ENCODE results near the gene TBC1D9B.
A peak's percentile ranks its signal among the peaks of the same experiment; 100 is the strongest.

Gene TBC1D9B

GRCh38 chr5:179907556-179908324 is at the start of gene TBC1D9B:
Gene TBC1D9B (minus strand): TSS chr5:179907897. CDS start chr5:179907821, 76 bp downstream.
- DNase-seq (ENCODE audit: low read depth in 2 of 2): peak; percentile 43 to 55

DNA sequence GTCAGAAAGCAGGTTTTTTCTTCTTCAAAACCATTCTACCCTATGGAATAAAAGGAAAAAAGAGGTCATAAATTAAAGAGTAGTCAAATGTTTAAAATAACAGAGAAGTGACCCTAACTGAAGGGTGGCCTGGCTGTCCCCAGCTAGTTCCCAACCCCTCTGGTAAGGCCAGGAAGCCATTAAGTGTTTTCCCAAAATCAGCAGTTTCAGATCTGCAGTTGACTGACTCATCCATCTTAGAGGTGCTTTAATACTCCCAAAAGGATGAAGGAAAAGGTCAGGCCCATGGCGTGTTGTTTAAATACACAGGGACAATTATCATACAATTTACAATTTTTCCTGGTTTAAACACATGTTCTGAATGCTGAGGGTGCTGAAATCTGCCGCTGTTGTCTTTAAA is 47.9 kb upstream of the TBC1D9B start:
- DNase-seq (ENCODE audit: low read depth in 2 of 2): no peak

DNA sequence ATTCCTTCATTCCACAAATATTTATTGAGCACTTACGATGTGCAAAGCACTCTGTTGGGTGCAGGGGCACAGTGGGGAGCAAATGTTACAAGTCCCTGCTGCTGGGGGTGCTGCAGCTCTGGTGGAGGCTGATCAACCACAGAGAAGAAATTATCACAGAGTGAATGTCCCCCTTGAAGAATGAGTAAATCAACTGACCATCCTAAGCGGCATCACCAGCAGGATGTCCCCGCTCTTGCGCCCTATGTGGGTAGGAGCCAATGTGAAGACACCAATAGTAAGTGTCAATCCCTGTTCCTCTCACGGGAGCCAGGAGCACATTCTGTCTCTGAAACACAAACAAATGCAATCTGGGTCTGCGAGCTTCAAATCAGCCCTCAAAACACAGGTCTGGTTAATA is 47.4 kb upstream of the TBC1D9B start:
- DNase-seq (ENCODE audit: low read depth in 2 of 2): no peak

GRCh38 chr5:179954434-179954833 is 46.7 kb upstream of the TBC1D9B start:
- DNase-seq (ENCODE audit: low read depth in 2 of 2): no peak

DNA sequence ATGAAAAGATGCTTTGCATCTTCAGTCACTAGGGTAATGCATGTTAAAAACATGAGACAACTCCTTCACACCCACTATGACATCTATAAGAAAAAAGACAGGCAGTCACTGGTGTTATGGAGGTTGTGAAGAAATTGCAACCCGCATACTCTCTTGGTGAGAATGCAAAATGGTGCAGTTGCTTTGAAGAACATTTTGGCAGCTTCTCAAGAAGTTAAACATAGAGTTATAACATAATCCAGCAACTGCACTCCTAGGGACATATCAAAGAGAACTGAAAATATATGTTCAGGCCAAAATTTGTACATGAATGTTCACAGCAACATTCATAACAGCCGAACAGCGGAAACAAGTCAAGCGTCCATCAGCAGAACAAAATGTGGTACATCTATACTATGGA is 46.3 kb upstream of the TBC1D9B start:
- no peak for DNase-seq (ENCODE audit: low read depth in 2 of 2)

DNA sequence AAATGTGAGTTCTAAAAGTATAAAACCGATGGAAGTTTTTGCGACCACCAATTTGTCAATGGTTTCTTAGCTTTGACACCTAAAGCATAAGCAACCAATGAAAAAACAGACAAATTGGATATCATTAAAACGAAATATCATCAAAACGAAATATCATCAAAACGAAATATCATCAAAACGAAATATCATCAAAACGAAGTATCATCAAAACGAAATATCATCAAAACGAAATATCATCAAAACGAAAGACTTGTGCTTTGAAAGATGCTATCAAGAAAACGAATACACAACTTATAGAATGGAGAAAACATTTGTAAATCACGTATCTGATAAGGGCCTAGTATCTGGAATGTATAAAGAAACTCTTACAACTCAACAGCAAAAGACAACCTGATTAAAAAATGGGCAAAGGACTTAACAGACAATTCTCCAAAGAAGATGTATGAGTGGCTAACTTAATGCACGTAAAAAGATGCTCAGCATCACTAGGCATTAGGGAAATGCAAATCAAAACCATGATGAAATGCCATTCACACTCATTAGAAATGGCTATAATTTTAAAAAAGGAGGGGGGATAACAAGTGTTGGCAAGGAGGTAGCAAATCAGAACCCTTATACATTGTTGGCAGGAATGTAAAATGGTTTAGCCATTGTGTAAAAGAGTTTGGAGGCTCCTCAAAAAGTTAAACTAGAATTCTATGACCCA is 29.4 kb upstream of the TBC1D9B start:
- no peak for DNase-seq (ENCODE audit: low read depth in 2 of 2)

GRCh38 chr5:179930788-179931473 is 23.2 kb upstream of the TBC1D9B start:
- no peak for DNase-seq (ENCODE audit: low read depth in 2 of 2)

DNA sequence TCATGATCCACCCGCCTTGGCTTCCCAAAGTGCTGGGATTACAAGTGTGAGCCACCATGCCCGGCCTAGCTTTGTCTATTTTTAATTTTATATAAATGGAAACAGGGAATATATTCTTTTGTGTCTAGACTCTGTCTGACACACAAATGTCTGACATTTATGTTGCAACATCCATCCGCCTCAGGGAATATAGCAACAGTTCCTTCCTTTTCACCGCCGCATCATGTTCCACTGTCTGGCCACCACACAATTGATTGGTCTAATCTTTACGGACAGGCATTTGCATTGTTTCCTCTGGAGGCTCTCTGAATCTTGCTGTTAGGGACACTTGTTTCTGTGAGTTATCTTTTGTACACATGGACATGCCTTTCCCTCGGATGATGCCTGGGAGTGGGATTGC is 20.1 kb upstream of the TBC1D9B start:
- DNase-seq (ENCODE audit: low read depth in 2 of 2): no peak

GRCh38 chr5:179926657-179927056 is 19.0 kb upstream of the TBC1D9B start:
- no peak for DNase-seq (ENCODE audit: low read depth in 2 of 2)

DNA sequence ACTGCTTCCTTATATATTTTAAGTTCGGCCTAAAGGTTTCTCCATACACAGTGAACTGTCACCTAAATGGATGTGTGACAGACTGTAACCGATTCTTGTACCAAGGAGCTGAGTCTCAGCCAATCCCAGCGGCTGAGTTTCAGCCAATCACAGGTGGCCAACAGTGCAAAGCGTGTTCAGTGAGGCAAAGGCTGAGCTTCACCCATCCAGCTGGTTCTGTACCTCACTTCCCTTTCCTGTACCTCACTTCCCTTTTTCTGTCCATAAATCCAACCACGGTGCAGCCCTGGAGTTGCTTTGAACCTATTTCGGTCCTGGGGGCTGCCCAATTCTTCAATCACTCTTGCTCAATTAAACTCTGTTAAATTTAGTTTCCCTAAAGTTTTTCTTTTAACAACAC is 15.7 kb upstream of the TBC1D9B start:
- no peak for DNase-seq (ENCODE audit: low read depth in 2 of 2)

DNA sequence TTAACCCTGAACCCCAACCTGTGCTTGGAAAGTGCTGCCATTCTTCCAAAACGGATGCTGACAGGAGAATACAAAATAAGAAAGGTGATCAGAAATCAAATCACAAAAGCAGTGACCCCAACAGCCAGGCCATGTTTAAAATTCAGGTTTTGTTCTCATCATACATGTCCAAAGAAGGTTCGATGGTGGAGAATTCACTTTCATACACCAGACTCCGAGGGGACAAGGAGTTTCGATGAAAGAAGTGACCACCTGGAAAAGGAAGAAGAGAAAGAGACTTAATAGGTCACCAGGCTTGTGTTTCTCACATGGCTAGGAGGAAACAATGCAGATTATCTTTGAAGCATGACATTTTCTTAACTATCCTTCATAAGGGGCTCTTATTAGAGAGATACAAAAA is 12.5 kb upstream of the TBC1D9B start:
- DNase-seq (ENCODE audit: low read depth in 2 of 2): no peak

GRCh38 chr5:179919487-179920060 is 11.9 kb upstream of the TBC1D9B start:
- no peak for DNase-seq (ENCODE audit: low read depth in 2 of 2)

- DNase-seq (ENCODE audit: low read depth in 2 of 2): no peak
Observed at GRCh38 chr5:179918742-179919486, 11.2 kb upstream of the TBC1D9B start.

DNA sequence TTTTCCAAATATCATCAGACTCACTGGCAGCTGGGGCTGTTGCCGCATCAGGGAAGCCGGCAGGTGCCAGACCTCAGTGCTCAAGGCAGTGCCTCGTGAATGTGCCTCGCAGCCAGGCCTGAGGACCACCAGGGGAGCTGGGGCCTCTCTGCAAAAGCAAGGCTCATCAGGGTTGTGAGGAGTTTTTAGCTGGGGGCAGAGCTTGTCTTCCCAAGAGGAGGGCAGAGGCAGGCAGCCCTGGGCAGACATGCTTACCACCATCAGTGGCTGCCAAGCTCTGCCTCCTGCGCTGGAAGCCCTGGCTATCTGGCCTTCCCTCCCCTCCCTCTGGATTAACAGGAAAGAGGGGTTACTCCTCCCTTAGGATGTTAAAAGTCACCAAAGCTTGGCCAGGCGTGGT is 8.8 kb upstream of the TBC1D9B start:
- no peak for DNase-seq (ENCODE audit: low read depth in 2 of 2)

GRCh38 chr5:179915406-179915935 is 7.8 kb upstream of the TBC1D9B start:
- no peak for DNase-seq (ENCODE audit: low read depth in 2 of 2)

- no peak for DNase-seq (ENCODE audit: low read depth in 2 of 2)
Observed at GRCh38 chr5:179914032-179914755, 6.5 kb upstream of the TBC1D9B start.

DNA sequence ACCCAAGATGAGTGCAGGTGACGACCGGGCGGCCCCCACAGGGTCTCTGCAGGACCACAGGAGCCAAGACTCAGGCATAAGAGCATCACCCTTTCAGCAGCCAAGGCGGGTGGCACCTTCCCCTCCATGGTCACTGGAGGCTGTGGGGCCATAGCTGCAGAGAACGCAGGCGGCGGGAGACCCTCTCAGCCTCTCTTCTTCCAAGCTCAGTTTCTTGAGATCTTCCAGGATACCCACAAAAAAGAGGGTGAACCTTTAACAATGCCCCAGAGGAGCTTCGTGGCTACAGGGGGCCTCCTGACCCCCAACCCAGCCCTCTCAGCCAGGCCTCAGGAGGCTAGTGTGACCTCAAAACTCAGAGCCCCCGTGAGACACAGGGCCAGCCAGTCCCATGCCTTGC is 5.8 kb upstream of the TBC1D9B start:
- DNase-seq (ENCODE audit: low read depth in 2 of 2): no peak

DNA sequence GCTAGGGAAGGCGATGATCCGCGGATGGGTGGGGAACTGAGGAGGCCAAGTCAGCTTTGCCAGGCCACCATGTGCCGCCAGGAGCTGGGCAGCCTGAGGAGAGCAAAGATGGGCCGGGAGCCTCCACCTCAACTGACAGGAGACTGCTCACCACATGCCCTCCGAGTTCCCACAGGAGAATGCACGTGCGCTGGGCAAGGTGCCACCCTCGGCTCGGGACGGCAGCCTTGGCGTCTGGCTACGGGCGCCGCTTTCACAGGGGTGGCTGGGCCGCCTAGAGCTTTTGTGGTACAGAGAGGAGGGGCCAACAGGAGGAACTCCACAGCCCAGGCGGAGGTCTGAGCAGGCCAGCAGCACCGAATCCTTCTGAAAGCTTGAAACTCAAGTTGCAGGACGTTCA is 5.3 kb upstream of the TBC1D9B start:
- DNase-seq (ENCODE audit: low read depth in 2 of 2): no peak

DNA sequence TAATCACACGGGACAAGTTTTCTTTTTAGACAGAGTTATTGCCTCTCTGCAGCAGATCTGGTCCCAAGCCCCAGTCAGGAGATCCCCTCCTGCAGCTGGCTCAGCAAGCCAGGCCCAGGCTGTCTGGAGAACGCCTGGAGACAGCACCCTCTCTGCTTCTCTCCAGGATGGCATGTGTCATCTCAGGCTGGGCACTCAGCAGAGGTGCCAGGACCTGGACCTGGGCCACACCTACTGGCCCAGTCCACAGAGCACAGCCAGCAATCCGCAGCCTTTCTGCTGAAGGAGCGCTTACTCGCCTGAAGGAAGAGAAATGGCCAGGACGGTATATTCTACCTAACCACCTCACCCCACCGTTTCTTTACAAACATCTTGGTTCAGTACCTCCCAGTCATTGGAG is 4.7 kb upstream of the TBC1D9B start:
- no peak for DNase-seq (ENCODE audit: low read depth in 2 of 2)

GRCh38 chr5:179909224-179909623 is 1.5 kb upstream of the TBC1D9B start:
- DNase-seq (ENCODE audit: low read depth in 2 of 2): no peak

- DNase-seq (ENCODE audit: low read depth in 2 of 2): no peak
Observed at GRCh38 chr5:179908528-179908927, 831 bp upstream of the TBC1D9B start.
